B cell (primary cell): ENCODE measurements around the gene EVX1. TPM values are rescaled to one million over a fixed set of nuclear protein-coding genes. Genes with fewer than 3 reads are reported as not detected.

Experiments
- ATAC-seq: fragments of 200-7000 bp; cut with Tn5 transposase; one replicate; pipeline ENCODE4 v1.10.0; 2021; ENCODE audit warnings: low read depth, mild to moderate bottlenecking, moderate number of reproducible peaks, moderate library complexity
- CTCF ChIA-PET: fragments of 350-600 bp; sonication (Branson Sonifier 250); formaldehyde crosslinking; loops from one replicate; lab custom pipeline; 2021; ENCODE audit warnings: antibody characterized with exemption, inconsistent platforms; lab: Charles Lee
- POLR2A ChIA-PET: fragments of 350-600 bp; sonication (Branson Sonifier 250); formaldehyde crosslinking; loops from one replicate; lab custom pipeline; 2021; ENCODE audit warnings: antibody characterized with exemption; lab: Charles Lee
- DNase-seq: peaks from one replicate; pipeline ENCODE4 v3.0.0; 2013
- H2AFZ ChIP-seq: 2 replicates; pipeline ENCODE4 v1.6.1; 2012; ENCODE audit warnings: mild to moderate bottlenecking, low read depth, low read length; ENCODE audit not compliant: insufficient read depth, poor library complexity, severe bottlenecking
- H3K27ac ChIP-seq, 2 donors: 1 replicate in 1 of 2; 2 replicates in 1 of 2; pipeline ENCODE4 v1.5.1; 2012 to 2013; ENCODE audit warnings: low read length in 2 of 2, mild to moderate bottlenecking in 2 of 2, moderate library complexity in 1 of 2
- H3K27me3 ChIP-seq, 4 experiments: fragments of 200-600 bp in 1 of 4; sonication (generic) in 1 of 4; replicated peaks in 1 of 4; 1 replicate in 2 of 4; 2 replicates in 2 of 4; pipeline versions ENCODE4 v1.6.1 to v1.7.0; 2013 to 2016; ENCODE audit warnings: low read length in 3 of 4, mild to moderate bottlenecking in 2 of 4, mixed read lengths in 1 of 4, moderate library complexity in 1 of 4; ENCODE audit not compliant: insufficient read depth in 4 of 4, control insufficient read depth in 3 of 4; ENCODE audit errors: control extremely low read depth in 1 of 4
- H3K36me3 ChIP-seq, 2 experiments: replicated peaks in 1 of 2; 1 replicate in 1 of 2; 2 replicates in 1 of 2; pipeline versions ENCODE4 v1.6.1 to v1.7.1; 2013; ENCODE audit warnings: low read length in 1 of 2; ENCODE audit not compliant: insufficient read depth in 2 of 2, control insufficient read depth in 1 of 2; ENCODE audit errors: control extremely low read depth in 1 of 2, extremely low read depth in 1 of 2
- H3K4me1 ChIP-seq, 2 donors: fragments of 200-600 bp in 1 of 2; sonication (generic) in 1 of 2; 1 replicate in 1 of 2; 2 replicates in 1 of 2; pipeline versions ENCODE4 v1.5.1 to v1.6.1; 2013 to 2017; ENCODE audit warnings: low read length in 2 of 2; ENCODE audit not compliant: control insufficient read depth in 2 of 2, insufficient read depth in 2 of 2
- H3K4me2 ChIP-seq: replicated peaks from 2 replicates; pipeline ENCODE3; 2012; ENCODE audit warnings: mild to moderate bottlenecking, low read depth, low read length; ENCODE audit not compliant: poor library complexity, severe bottlenecking
- H3K4me3 ChIP-seq, 5 experiments: fragments of 200-600 bp in 1 of 5; sonication (generic) in 1 of 5; 1 replicate in 3 of 5; 2 replicates in 2 of 5; pipeline versions ENCODE4 v1.5.1 to v1.7.0; 2011 to 2016; ENCODE audit warnings: low read length in 4 of 5, mild to moderate bottlenecking in 4 of 5, low read depth in 2 of 5, control low read depth in 1 of 5, moderate library complexity in 1 of 5; ENCODE audit not compliant: insufficient read depth in 1 of 5; ENCODE audit errors: control extremely low read depth in 1 of 5, extremely low read depth in 1 of 5
- H3K79me2 ChIP-seq: fragments of 200-600 bp; sonication (generic); one replicate; pipeline ENCODE4 v1.6.0; 2016; ENCODE audit warnings: low read length; ENCODE audit not compliant: control insufficient read depth, insufficient read depth
- H3K9ac ChIP-seq: fragments of 200-600 bp; sonication (generic); 2 replicates; pipeline ENCODE4 v1.6.1; 2017; ENCODE audit warnings: mild to moderate bottlenecking, low read length, moderate library complexity
- H3K9me3 ChIP-seq, 3 donors: one replicate each; pipeline versions ENCODE4 v1.6.1 to v1.7.1; 2013; ENCODE audit warnings: low read length in 2 of 3; ENCODE audit not compliant: control insufficient read depth in 2 of 3, insufficient read depth in 1 of 3; ENCODE audit errors: control extremely low read depth in 1 of 3
- H4K20me1 ChIP-seq: 2 replicates; pipeline ENCODE4 v1.6.0; 2012; ENCODE audit warnings: mild to moderate bottlenecking, low read length; ENCODE audit not compliant: insufficient read depth, control insufficient read depth, poor library complexity, severe bottlenecking
- H3K27ac Mint-ChIP-seq: one replicate; pipeline ENCODE4 v1.8.0; 2021; ENCODE audit warnings: mixed read lengths
- H3K27me3 Mint-ChIP-seq: one replicate; pipeline ENCODE4 v1.8.0; 2021; ENCODE audit warnings: mixed read lengths
- H3K4me1 Mint-ChIP-seq: one replicate; pipeline ENCODE4 v1.8.0; 2021; ENCODE audit warnings: mixed read lengths
- H3K4me3 Mint-ChIP-seq: one replicate; pipeline ENCODE4 v1.8.0; 2021; ENCODE audit warnings: mixed read lengths
- H3K9me3 Mint-ChIP-seq: one replicate; pipeline ENCODE4 v1.8.0; 2022; ENCODE audit warnings: mixed read lengths; ENCODE audit not compliant: insufficient read depth
- EZH2 ChIP-seq: IDR thresholded peaks from 2 replicates; pipeline ENCODE4 v1.6.1; 2012; ENCODE audit warnings: borderline replicate concordance, low read depth, mild to moderate bottlenecking, moderate library complexity, low read length; ENCODE audit not compliant: insufficient read depth, poor library complexity, severe bottlenecking
- WGBS: methylation state at CpG from one replicate; pipeline ENCODE4 v1.1.5; 2013; ENCODE audit warnings: missing lambda C conversion rate; ENCODE audit not compliant: insufficient coverage; 5-methylcytosine and 5-hydroxymethylcytosine counted together
- intact Hi-C: fragments of 100-400 bp; cut with micrococcal nuclease; formaldehyde crosslinking; loops from one replicate; pipeline ENCODE4 v1.10.0; 2022
- polyA plus RNA-seq: library from polyadenylated mRNA; depleted of rRNA; stranded (reverse); fragments of >200 nt; gene quantifications from 2 replicates; pipeline ENCODE4 v1.2.3, GENCODE V29; 2012
- total RNA-seq, 2 donors: library from RNA; stranded (reverse); fragments of 120-200 nt in 1 of 2; gene quantifications; 1 replicate in 1 of 2; 2 replicates in 1 of 2; pipeline versions ENCODE4 v1.2.3 to v1.2.4, GENCODE V29; 2013 to 2022
- TF ChIP-seq, protein P1 (sequence below): fragments of 200-600 bp; IDR thresholded peaks from one replicate; pipeline ENCODE4 v1.8.0; 2022; ENCODE audit warnings: antibody characterized with exemption, mild to moderate bottlenecking

The EVX1 gene
- total and polyA plus RNA-seq, 2 donors (not counting 1 experiment from before 2014, with no cell fraction given), result not detected

GRCh38 chr7:27200761-27201579 is 41.6 kb upstream of the EVX1 start:
- Histone ChIP-seq H3K79me2 (no peaks in the 10 kb centered on the region), H3K4me3 (peak overlapping the region in 2 of 5 experiments; percentile 42 to 48), H3K9me3 (peaks cover 0 to 59% (median 6%) of the 10 kb centered on the region in 3 donors), H3K4me2 (peak overlapping the region; percentile 78), H3K9ac (peak overlapping the region; percentile 21), H3K4me1 (peaks cover 50 to 75% of the 10 kb centered on the region in 2 donors), H3K27me3 (peaks cover 3 to 85% (median 83%) of the 10 kb centered on the region in 4 experiments), H2AFZ (peak overlapping the region; percentile 38), H3K36me3 (no peaks in the 10 kb centered on the region), H3K27ac (no peak overlapping the region), H4K20me1 (no peaks in the 10 kb centered on the region)
- peak; percentile 70 for TF ChIP-seq EZH2
- TF ChIP-seq, protein P1, sequence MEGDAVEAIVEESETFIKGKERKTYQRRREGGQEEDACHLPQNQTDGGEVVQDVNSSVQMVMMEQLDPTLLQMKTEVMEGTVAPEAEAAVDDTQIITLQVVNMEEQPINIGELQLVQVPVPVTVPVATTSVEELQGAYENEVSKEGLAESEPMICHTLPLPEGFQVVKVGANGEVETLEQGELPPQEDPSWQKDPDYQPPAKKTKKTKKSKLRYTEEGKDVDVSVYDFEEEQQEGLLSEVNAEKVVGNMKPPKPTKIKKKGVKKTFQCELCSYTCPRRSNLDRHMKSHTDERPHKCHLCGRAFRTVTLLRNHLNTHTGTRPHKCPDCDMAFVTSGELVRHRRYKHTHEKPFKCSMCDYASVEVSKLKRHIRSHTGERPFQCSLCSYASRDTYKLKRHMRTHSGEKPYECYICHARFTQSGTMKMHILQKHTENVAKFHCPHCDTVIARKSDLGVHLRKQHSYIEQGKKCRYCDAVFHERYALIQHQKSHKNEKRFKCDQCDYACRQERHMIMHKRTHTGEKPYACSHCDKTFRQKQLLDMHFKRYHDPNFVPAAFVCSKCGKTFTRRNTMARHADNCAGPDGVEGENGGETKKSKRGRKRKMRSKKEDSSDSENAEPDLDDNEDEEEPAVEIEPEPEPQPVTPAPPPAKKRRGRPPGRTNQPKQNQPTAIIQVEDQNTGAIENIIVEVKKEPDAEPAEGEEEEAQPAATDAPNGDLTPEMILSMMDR, result no peak
- intact Hi-C loops, result loop anchor here (2.0 to 5.0 kb wide), 2 partner anchors 40 to 1211 kb away; partner anchors contain the start of gene CREB5
- ChIA-PET CTCF (interaction anchor here (1.5 to 1.8 kb wide), 2 partner anchors 9 to 40 kb away, joined by 4 to 6 read pairs; no protein-coding TSS in a partner anchor), POLR2A (no interaction called here)
- no peaks in the 10 kb centered on the region for H3K9me3 Mint-ChIP-seq
- 5% methylated on average over 9 of the region's 14 CpGs for WGBS
- H3K27me3 Mint-ChIP-seq, result peaks cover 80% of the 10 kb centered on the region
- peaks cover 45% of the 10 kb centered on the region for H3K4me1 Mint-ChIP-seq
- peak; percentile 70 for DNase-seq
- H3K4me3 Mint-ChIP-seq, result peak overlapping the region; percentile 78
- peak; percentile 52 for ATAC-seq
- H3K27ac Mint-ChIP-seq, result peak overlapping the region; percentile 48
